A549 (cell line): ENCODE measurements around the gene ULK1. TPM values are rescaled to one million over a fixed set of nuclear protein-coding genes. Genes with fewer than 3 reads are reported as not detected.

Experiments
- ATAC-seq, 2 experiments: fragments of 200-7000 bp in 1 of 2; fragments of >200 bp in 1 of 2; cut with Nextera tagmentation in 1 of 2; cut with Tn5 transposase in 1 of 2; 3 replicates each; pipeline versions ENCODE4 v1.8.0 to v1.9.1; 2018 to 2020; ENCODE audit warnings: mild to moderate bottlenecking in 1 of 2, moderate library complexity in 1 of 2
- CTCF ChIA-PET: fragments of 300-600 bp; sonication (Branson Sonifier 250); formaldehyde crosslinking; extraction: SDS; loops from one replicate; lab custom pipeline; 2021; ENCODE audit warnings: antibody characterized with exemption, inconsistent platforms; lab: Yijun Ruan, JAX
- POLR2A ChIA-PET: fragments of 350-600 bp; formaldehyde crosslinking; extraction: SDS; loops from one replicate; lab custom pipeline; 2021; ENCODE audit warnings: antibody characterized with exemption, inconsistent platforms; lab: Yijun Ruan, JAX
- DNase-seq, 2 experiments: peaks; one replicate each; pipeline versions ENCODE4 v3.0.0 to v3.0.0-alpha.2; 2011 to 2016; ENCODE audit warnings: low read depth in 1 of 2, low spot score in 1 of 2
- FAIRE-seq: peaks from 2 replicates; lab custom pipeline; 2011; peaks lifted over from hg19 to GRCh38; lab: Jason Lieb, UNC
- H3K27ac ChIP-seq, 2 experiments: fragments of >200 bp; sonication (Bioruptor Twin); formaldehyde crosslinking; 3 replicates each; pipeline ENCODE4 v1.5.1; 2016 to 2017
- H3K4me1 ChIP-seq: fragments of >200 bp; sonication (Bioruptor Twin); formaldehyde crosslinking; 3 replicates; pipeline ENCODE4 v1.6.1; 2016
- H3K4me2 ChIP-seq: fragments of >200 bp; sonication (Bioruptor Twin); formaldehyde crosslinking; 3 replicates; pipeline ENCODE4 v1.6.1; 2016
- H3K4me3 ChIP-seq: fragments of >200 bp; sonication (Bioruptor Twin); formaldehyde crosslinking; 3 replicates; pipeline ENCODE4 v1.5.1; 2016
- H3K9me3 ChIP-seq: fragments of >200 bp; sonication (Bioruptor Twin); formaldehyde crosslinking; 3 replicates; pipeline ENCODE4 v1.6.1; 2016
- BHLHE40 ChIP-seq: IDR thresholded peaks from 2 replicates; pipeline ENCODE4 v1.6.1; 2012; ENCODE audit warnings: low read depth, low read length, inconsistent platforms
- CBX2 ChIP-seq: fragments of 200-600 bp; sonication (generic); IDR thresholded peaks from 2 replicates; pipeline ENCODE4 v1.6.1; 2016; ENCODE audit warnings: low read depth, mild to moderate bottlenecking, borderline replicate concordance
- CEBPB ChIP-seq, 2 experiments: fragments of >200 bp in 1 of 2; sonication (Bioruptor Twin) in 1 of 2; formaldehyde crosslinking in 1 of 2; IDR thresholded peaks; 2 replicates each; pipeline ENCODE4 v1.6.1; 2012 to 2016
- EHF ChIP-seq: fragments of 250-450 bp; sonication (Bioruptor Pico); IDR thresholded peaks from 2 replicates; pipeline ENCODE4 v1.5.0; 2020; ENCODE audit warnings: mild to moderate bottlenecking
- EP300 ChIP-seq, 2 experiments: fragments of >200 bp; sonication (Bioruptor Twin); formaldehyde crosslinking; IDR thresholded peaks; 2 replicates in 1 of 2; 3 replicates in 1 of 2; pipeline ENCODE4 v1.6.1; 2016 to 2017
- FOSB ChIP-seq: fragments of 250-450 bp; sonication (Bioruptor Pico); IDR thresholded peaks from 2 replicates; pipeline ENCODE4 v1.5.0; 2020; ENCODE audit warnings: mild to moderate bottlenecking, moderate library complexity
- FOSL2 ChIP-seq, 2 experiments: fragments of 450-650 bp in 1 of 2; fragments of >200 bp in 1 of 2; sonication (Bioruptor Twin) in 1 of 2; formaldehyde crosslinking; IDR thresholded peaks; 2 replicates each; pipeline versions ENCODE4 v1.5.0 to v1.6.1; 2016 to 2020; ENCODE audit warnings: mild to moderate bottlenecking in 1 of 2, moderate library complexity in 1 of 2
- GATA3 ChIP-seq: IDR thresholded peaks from 2 replicates; pipeline ENCODE4 v1.6.1; 2012; ENCODE audit warnings: borderline replicate concordance
- HEYL ChIP-seq: fragments of 250-450 bp; sonication (Bioruptor Pico); IDR thresholded peaks from 2 replicates; pipeline ENCODE4 v1.8.0; 2021; ENCODE audit warnings: mild to moderate bottlenecking, moderate library complexity
- HOXA7 ChIP-seq: fragments of 250-450 bp; sonication (Bioruptor Pico); IDR thresholded peaks from 2 replicates; pipeline ENCODE4 v1.5.0; 2020; ENCODE audit warnings: mild to moderate bottlenecking, moderate library complexity
- HOXB5 ChIP-seq: fragments of 250-450 bp; sonication (Bioruptor Pico); IDR thresholded peaks from 2 replicates; pipeline ENCODE4 v1.5.0; 2020; ENCODE audit warnings: mild to moderate bottlenecking, moderate library complexity
- JUNB ChIP-seq: fragments of >200 bp; sonication (Bioruptor Twin); formaldehyde crosslinking; IDR thresholded peaks from 2 replicates; pipeline ENCODE4 v1.6.1; 2016
- KDM1A ChIP-seq: fragments of 200-600 bp; sonication (generic); IDR thresholded peaks from 2 replicates; pipeline ENCODE4 v1.6.1; 2016; ENCODE audit warnings: low read depth, mild to moderate bottlenecking
- MAFK ChIP-seq: fragments of 450-650 bp; IDR thresholded peaks from 2 replicates; pipeline ENCODE4 v1.6.1; 2014; ENCODE audit not compliant: partially characterized antibody
- MAZ ChIP-seq: fragments of 150-350 bp; IDR thresholded peaks from 2 replicates; pipeline ENCODE4 v1.6.1; 2014; ENCODE audit warnings: antibody characterized with exemption, low read depth, low read length, borderline replicate concordance
- NPAS2 ChIP-seq: fragments of 250-450 bp; sonication (Bioruptor Pico); IDR thresholded peaks from 2 replicates; pipeline ENCODE4 v1.8.0; 2022; ENCODE audit warnings: mild to moderate bottlenecking, moderate library complexity, borderline replicate concordance
- NR3C1 ChIP-seq: fragments of >200 bp; sonication (Bioruptor Twin); formaldehyde crosslinking; IDR thresholded peaks from 3 replicates; pipeline ENCODE4 v1.6.1; 2017
- PHF8 ChIP-seq: fragments of 200-600 bp; sonication (generic); IDR thresholded peaks from 2 replicates; pipeline ENCODE4 v1.6.1; 2016; ENCODE audit warnings: low read depth, mild to moderate bottlenecking, antibody characterized with exemption, moderate library complexity, borderline replicate concordance
- POLR2A ChIP-seq: IDR thresholded peaks from 2 replicates; pipeline ENCODE4 v1.6.1; 2012; ENCODE audit warnings: mild to moderate bottlenecking, low read length
- RAD21 ChIP-seq, 2 experiments: fragments of >200 bp in 1 of 2; sonication (Bioruptor Twin) in 1 of 2; formaldehyde crosslinking in 1 of 2; IDR thresholded peaks in 1 of 2; conservative IDR thresholded peaks in 1 of 2; 2 replicates in 1 of 2; 3 replicates in 1 of 2; pipeline ENCODE4 v1.6.1; 2012 to 2018; ENCODE audit warnings: inconsistent platforms in 1 of 2
- RARB ChIP-seq: fragments of 250-450 bp; sonication (Bioruptor Pico); IDR thresholded peaks from 2 replicates; pipeline ENCODE4 v1.8.0; 2021; ENCODE audit warnings: mild to moderate bottlenecking, moderate library complexity
- RCOR1 ChIP-seq: fragments of 150-350 bp; IDR thresholded peaks from 2 replicates; pipeline ENCODE4 v1.6.1; 2014; ENCODE audit warnings: antibody characterized with exemption, low read length, low read depth
- RNF2 ChIP-seq: fragments of 200-600 bp; sonication (generic); IDR thresholded peaks from 2 replicates; pipeline ENCODE4 v1.6.1; 2016; ENCODE audit warnings: low read depth, mild to moderate bottlenecking, antibody characterized with exemption, moderate library complexity, borderline replicate concordance
- SMC3 ChIP-seq: fragments of >200 bp; sonication (Bioruptor Twin); formaldehyde crosslinking; IDR thresholded peaks from 3 replicates; pipeline ENCODE4 v1.6.1; 2018; ENCODE audit warnings: inconsistent platforms
- TP53 ChIP-seq: fragments of 250-450 bp; sonication (Bioruptor Pico); IDR thresholded peaks from 2 replicates; pipeline ENCODE4 v1.5.0; 2021; ENCODE audit warnings: mild to moderate bottlenecking, moderate library complexity
- ZC3H11A ChIP-seq: fragments of 450-650 bp; IDR thresholded peaks from 2 replicates; pipeline ENCODE4 v1.6.1; 2014; ENCODE audit warnings: antibody characterized with exemption, mild to moderate bottlenecking
- ZNF302 ChIP-seq: fragments of 250-450 bp; sonication (Bioruptor Pico); IDR thresholded peaks from 2 replicates; pipeline ENCODE4 v1.9.0; 2021; ENCODE audit warnings: inconsistent platforms, mild to moderate bottlenecking, moderate library complexity
- ZSCAN20 ChIP-seq: fragments of 250-450 bp; sonication (Bioruptor Pico); IDR thresholded peaks from 2 replicates; pipeline ENCODE4 v1.8.0; 2022; ENCODE audit warnings: mild to moderate bottlenecking, moderate library complexity
- WGBS: methylation state at CpG from one replicate; pipeline ENCODE4 v1.1.6; 2017; ENCODE audit errors: missing lambda C conversion rate; 5-methylcytosine and 5-hydroxymethylcytosine counted together
- polyA plus RNA-seq, 4 experiments: library from polyadenylated mRNA; depleted of rRNA in 3 of 4; stranded (reverse); fragments of >200 nt; fragmentation: RNase III in 1 of 4; extraction: RNeasy Plus Mini Kit Qiagen cat#74134 plus additional on column Dnase treatment in 1 of 4; gene quantifications; 2 replicates in 3 of 4; 3 replicates in 1 of 4; pipeline ENCODE4 v1.2.3, GENCODE V29; 2011 to 2017
- TF ChIP-seq, protein P1 (sequence below): IDR thresholded peaks from 2 replicates; pipeline ENCODE4 v1.6.1; 2012; ENCODE audit warnings: low read depth, borderline replicate concordance
- TF ChIP-seq, protein P2 (sequence below): fragments of 200-600 bp; sonication (generic); IDR thresholded peaks from 2 replicates; pipeline ENCODE4 v1.6.1; 2016; ENCODE audit warnings: antibody characterized with exemption, mild to moderate bottlenecking, moderate library complexity
- TF ChIP-seq, protein P3 (sequence below): fragments of 250-450 bp; sonication (Bioruptor Pico); IDR thresholded peaks from 2 replicates; pipeline ENCODE4 v1.5.0; 2020; ENCODE audit warnings: low read depth, mild to moderate bottlenecking, moderate library complexity
- TF ChIP-seq, protein P4 (sequence below): fragments of 150-350 bp; IDR thresholded peaks from 2 replicates; pipeline ENCODE4 v1.6.1; 2014; ENCODE audit warnings: low read depth, mild to moderate bottlenecking, low read length
- TF ChIP-seq, protein P5 (sequence below): fragments of 450-650 bp; IDR thresholded peaks from 2 replicates; pipeline ENCODE4 v1.6.1; 2014; ENCODE audit warnings: antibody characterized with exemption
- TF ChIP-seq, protein P6 (sequence below): IDR thresholded peaks from 2 replicates; pipeline ENCODE4 v1.6.1; 2012

ULK1 gene
- polyA plus RNA-seq, 2 of the 4 experiments (the other 2 are of a cell fraction), result 15.1 to 46.2 TPM

DNA sequence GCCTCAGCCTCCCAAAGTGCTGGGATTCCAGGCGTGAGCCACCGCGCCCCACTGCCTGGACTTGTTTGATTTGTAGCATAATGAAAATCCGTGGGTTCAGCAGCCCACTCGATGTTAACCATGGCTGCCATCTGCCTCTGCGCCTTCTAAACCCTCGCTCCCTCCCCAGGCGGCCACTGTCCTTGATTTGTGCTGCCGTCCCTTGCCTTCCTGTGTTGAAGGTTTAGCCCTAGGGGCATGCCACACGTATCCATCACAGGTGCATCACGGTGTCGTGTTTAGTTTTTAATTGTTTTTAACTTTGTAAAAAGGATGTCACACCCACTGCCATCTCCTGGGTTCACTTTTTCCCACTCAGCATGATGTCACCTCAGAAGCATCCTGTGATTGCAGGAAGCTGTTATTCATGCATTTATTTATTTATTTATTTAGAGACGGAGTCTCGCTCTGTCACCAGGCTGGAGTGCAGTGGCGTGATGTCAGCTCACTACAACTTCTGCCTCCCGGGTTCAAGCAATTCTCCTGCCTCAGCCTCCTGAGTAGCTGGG is 24.5 kb upstream of the ULK1 start:
- peaks cover 44% of the 10 kb centered on the region for H3K4me1 ChIP-seq
- peak overlapping the region; percentile 83 to 96 for H3K27ac ChIP-seq
- FAIRE-seq (no peak), ATAC-seq (peak; percentile 32 to 63; a peak in 3 of 6 replicates), DNase-seq (peak; percentile 87 to 89)
- ChIA-PET CTCF (interaction anchor here (0.6 to 1.3 kb wide), 3 partner anchors 14 to 44 kb away, joined by 3 to 4 read pairs (median 4); no protein-coding TSS in a partner anchor), POLR2A (interaction anchor here (0.9 kb wide), 1 partner anchor 60 kb away, joined by 7 read pairs; the partner anchor contains the start of gene PUS1)
- 32% methylated on average over 16 of the region's 16 CpGs for WGBS
- no peaks in the 10 kb centered on the region for H3K9me3 ChIP-seq
- no peak overlapping the region for H3K4me3 ChIP-seq
- H3K4me2 ChIP-seq, result peak overlapping the region; percentile 26
- TF ChIP-seq MAFK, result peak; percentile 68
- TF ChIP-seq EHF (CRISPR knock-in tag), result 0 out of 2 replicates have a peak, but pooled peaks have one; percentile 66
- TF ChIP-seq, protein P1, sequence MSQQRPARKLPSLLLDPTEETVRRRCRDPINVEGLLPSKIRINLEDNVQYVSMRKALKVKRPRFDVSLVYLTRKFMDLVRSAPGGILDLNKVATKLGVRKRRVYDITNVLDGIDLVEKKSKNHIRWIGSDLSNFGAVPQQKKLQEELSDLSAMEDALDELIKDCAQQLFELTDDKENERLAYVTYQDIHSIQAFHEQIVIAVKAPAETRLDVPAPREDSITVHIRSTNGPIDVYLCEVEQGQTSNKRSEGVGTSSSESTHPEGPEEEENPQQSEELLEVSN, result peak; percentile 58; the same call in 1 of the 2 replicates
- TF ChIP-seq EP300 (IDR thresholded peaks at IDR 0.05), result no peak; a peak in 2 of 5 replicates
- TF ChIP-seq, protein P2, sequence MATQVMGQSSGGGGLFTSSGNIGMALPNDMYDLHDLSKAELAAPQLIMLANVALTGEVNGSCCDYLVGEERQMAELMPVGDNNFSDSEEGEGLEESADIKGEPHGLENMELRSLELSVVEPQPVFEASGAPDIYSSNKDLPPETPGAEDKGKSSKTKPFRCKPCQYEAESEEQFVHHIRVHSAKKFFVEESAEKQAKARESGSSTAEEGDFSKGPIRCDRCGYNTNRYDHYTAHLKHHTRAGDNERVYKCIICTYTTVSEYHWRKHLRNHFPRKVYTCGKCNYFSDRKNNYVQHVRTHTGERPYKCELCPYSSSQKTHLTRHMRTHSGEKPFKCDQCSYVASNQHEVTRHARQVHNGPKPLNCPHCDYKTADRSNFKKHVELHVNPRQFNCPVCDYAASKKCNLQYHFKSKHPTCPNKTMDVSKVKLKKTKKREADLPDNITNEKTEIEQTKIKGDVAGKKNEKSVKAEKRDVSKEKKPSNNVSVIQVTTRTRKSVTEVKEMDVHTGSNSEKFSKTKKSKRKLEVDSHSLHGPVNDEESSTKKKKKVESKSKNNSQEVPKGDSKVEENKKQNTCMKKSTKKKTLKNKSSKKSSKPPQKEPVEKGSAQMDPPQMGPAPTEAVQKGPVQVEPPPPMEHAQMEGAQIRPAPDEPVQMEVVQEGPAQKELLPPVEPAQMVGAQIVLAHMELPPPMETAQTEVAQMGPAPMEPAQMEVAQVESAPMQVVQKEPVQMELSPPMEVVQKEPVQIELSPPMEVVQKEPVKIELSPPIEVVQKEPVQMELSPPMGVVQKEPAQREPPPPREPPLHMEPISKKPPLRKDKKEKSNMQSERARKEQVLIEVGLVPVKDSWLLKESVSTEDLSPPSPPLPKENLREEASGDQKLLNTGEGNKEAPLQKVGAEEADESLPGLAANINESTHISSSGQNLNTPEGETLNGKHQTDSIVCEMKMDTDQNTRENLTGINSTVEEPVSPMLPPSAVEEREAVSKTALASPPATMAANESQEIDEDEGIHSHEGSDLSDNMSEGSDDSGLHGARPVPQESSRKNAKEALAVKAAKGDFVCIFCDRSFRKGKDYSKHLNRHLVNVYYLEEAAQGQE, result no peak
- no peak for TF ChIP-seq NPAS2 (CRISPR knock-in tag)
- no peak for TF ChIP-seq KDM1A
- no peak for TF ChIP-seq CBX2
- no peak for TF ChIP-seq NR3C1
- TF ChIP-seq ZNF302 (CRISPR knock-in tag), result no peak
- no peak for TF ChIP-seq HOXB5
- TF ChIP-seq TP53 (CRISPR knock-in tag), result no peak
- no peak for TF ChIP-seq SMC3
- peak; percentile 46; the same call in 1 of the 2 replicates for TF ChIP-seq GATA3
- TF ChIP-seq CEBPB (IDR thresholded peaks at IDR 0.05), result peak in 1 of 2 experiments; percentile 56; a peak in 1 of 4 replicates
- TF ChIP-seq, protein P3, sequence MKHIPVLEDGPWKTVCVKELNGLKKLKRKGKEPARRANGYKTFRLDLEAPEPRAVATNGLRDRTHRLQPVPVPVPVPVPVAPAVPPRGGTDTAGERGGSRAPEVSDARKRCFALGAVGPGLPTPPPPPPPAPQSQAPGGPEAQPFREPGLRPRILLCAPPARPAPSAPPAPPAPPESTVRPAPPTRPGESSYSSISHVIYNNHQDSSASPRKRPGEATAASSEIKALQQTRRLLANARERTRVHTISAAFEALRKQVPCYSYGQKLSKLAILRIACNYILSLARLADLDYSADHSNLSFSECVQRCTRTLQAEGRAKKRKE (CRISPR knock-in tag), result no peak
- TF ChIP-seq, protein P4, sequence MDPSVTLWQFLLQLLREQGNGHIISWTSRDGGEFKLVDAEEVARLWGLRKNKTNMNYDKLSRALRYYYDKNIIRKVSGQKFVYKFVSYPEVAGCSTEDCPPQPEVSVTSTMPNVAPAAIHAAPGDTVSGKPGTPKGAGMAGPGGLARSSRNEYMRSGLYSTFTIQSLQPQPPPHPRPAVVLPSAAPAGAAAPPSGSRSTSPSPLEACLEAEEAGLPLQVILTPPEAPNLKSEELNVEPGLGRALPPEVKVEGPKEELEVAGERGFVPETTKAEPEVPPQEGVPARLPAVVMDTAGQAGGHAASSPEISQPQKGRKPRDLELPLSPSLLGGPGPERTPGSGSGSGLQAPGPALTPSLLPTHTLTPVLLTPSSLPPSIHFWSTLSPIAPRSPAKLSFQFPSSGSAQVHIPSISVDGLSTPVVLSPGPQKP, result no peak
- TF ChIP-seq, protein P5, sequence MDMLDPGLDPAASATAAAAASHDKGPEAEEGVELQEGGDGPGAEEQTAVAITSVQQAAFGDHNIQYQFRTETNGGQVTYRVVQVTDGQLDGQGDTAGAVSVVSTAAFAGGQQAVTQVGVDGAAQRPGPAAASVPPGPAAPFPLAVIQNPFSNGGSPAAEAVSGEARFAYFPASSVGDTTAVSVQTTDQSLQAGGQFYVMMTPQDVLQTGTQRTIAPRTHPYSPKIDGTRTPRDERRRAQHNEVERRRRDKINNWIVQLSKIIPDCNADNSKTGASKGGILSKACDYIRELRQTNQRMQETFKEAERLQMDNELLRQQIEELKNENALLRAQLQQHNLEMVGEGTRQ, result no peak
- no peak for TF ChIP-seq RCOR1
- TF ChIP-seq FOSB (CRISPR knock-in tag), result 0 out of 2 replicates have a peak, but pooled peaks have one; percentile 46
- no peak for TF ChIP-seq PHF8
- no peak for TF ChIP-seq RAD21 (conservative IDR thresholded peaks at IDR 0.05 in 1 of 2, IDR thresholded peaks at IDR 0.05 in 1 of 2)
- 0 out of 2 replicates have a peak, but pooled peaks have one; percentile 65 for TF ChIP-seq ZSCAN20 (CRISPR knock-in tag)
- TF ChIP-seq MAZ, result no peak
- no peak for TF ChIP-seq BHLHE40
- 0 out of 2 replicates have a peak, but pooled peaks have one; percentile 19 for TF ChIP-seq FOSL2 (IDR thresholded peaks at IDR 0.05)
- TF ChIP-seq FOSL2 (CRISPR knock-in tag; IDR thresholded peaks at IDR 0.05), result peak; percentile 77
- TF ChIP-seq ZC3H11A, result peak; percentile 20; the same call in 1 of the 2 replicates
- TF ChIP-seq RARB (CRISPR knock-in tag), result no peak
- TF ChIP-seq RNF2, result no peak
- no peak for TF ChIP-seq HOXA7
- peak; percentile 47 for TF ChIP-seq JUNB
- no peak for TF ChIP-seq POLR2A
- TF ChIP-seq, protein P6, sequence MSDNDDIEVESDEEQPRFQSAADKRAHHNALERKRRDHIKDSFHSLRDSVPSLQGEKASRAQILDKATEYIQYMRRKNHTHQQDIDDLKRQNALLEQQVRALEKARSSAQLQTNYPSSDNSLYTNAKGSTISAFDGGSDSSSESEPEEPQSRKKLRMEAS, result peak; percentile 66; the same call in 1 of the 2 replicates
- TF ChIP-seq HEYL (CRISPR knock-in tag), result peak; percentile 76; the same call in 1 of the 2 replicates
